ENCODE measurements around the gene PCYOX1L.
"Not testable (repeated sequence)": the region's sequence is repeated elsewhere in the genome, so short reads cannot be mapped to it uniquely, and the experiment has no call there.

PCYOX1L gene

GRCh38 chr5:149389552-149390495, 32.0 kb downstream of the PCYOX1L start:
- DNase-seq = no peak

- not testable (repeated sequence) for DNase-seq
Measured at GRCh38 chr5:149391076-149391475, 33.2 kb downstream of the PCYOX1L start.

- no peak for DNase-seq
Measured at GRCh38 chr5:149391524-149391923, 33.7 kb downstream of the PCYOX1L start.

GRCh38 chr5:149392718-149393117, 34.9 kb downstream of the PCYOX1L start:
- DNase-seq = no peak

GRCh38 chr5:149394996-149395395, 37.1 kb downstream of the PCYOX1L start:
- DNase-seq = not testable (repeated sequence)

GRCh38 chr5:149397530-149397929, 39.7 kb downstream of the PCYOX1L start:
- no peak for DNase-seq

- not testable (repeated sequence) for DNase-seq
Measured at GRCh38 chr5:149398747-149399266, 41.0 kb downstream of the PCYOX1L start.

- no peak for DNase-seq
Measured at GRCh38 chr5:149399775-149400174, 41.9 kb downstream of the PCYOX1L start.

- no peak for DNase-seq
Measured at GRCh38 chr5:149400304-149400703, 42.5 kb downstream of the PCYOX1L start.

GRCh38 chr5:149401051-149401450, 43.2 kb downstream of the PCYOX1L start:
- DNase-seq = no peak

GRCh38 chr5:149402291-149402690, 44.4 kb downstream of the PCYOX1L start:
- DNase-seq = no peak

- no peak for DNase-seq
Measured at GRCh38 chr5:149403923-149404745, 46.3 kb downstream of the PCYOX1L start.

- DNase-seq = no peak
Measured at GRCh38 chr5:149404746-149405549, 47.1 kb downstream of the PCYOX1L start.

GRCh38 chr5:149405550-149406202, 47.8 kb downstream of the PCYOX1L start:
- no peak for DNase-seq

GRCh38 chr5:149406203-149406978, 48.5 kb downstream of the PCYOX1L start:
- no peak for DNase-seq

GRCh38 chr5:149406979-149407306, 49.1 kb downstream of the PCYOX1L start:
- no peak for DNase-seq

- DNase-seq = no peak
Measured at GRCh38 chr5:149407323-149408251, 49.7 kb downstream of the PCYOX1L start.

GRCh38 chr5:149408252-149409099, 50.6 kb downstream of the PCYOX1L start:
- no peak for DNase-seq

- no peak for DNase-seq
Measured at GRCh38 chr5:149409268-149409948, 51.6 kb downstream of the PCYOX1L start.

All from GF-D8 (cell line).